Kidney (tissue), 14 donors: Measurements from ENCODE around the gene ENTR1. TPM values are rescaled to one million over a fixed set of nuclear protein-coding genes. Genes with fewer than 3 reads are reported as not detected.

Source experiments
- DNase-seq, 5 donors: peaks; one replicate each; pipeline ENCODE4 v3.0.0-alpha.2; 2013 to 2020
- FAIRE-seq: peaks from 2 replicates; lab custom pipeline; 2012; peaks lifted over from hg19 to GRCh38; lab: Jason Lieb, UNC
- H3K27ac ChIP-seq, 2 donors: one replicate each; pipeline ENCODE4 v1.7.0; 2013; ENCODE audit warnings: low read depth in 2 of 2, low read length in 2 of 2, inconsistent platforms in 1 of 2
- H3K27me3 ChIP-seq: one replicate; pipeline ENCODE4 v1.7.1; 2013; ENCODE audit warnings: low read length, inconsistent platforms; ENCODE audit not compliant: control insufficient read depth, insufficient read depth
- H3K36me3 ChIP-seq, 3 donors: one replicate each; pipeline versions ENCODE4 v1.7.0 to v1.7.1; 2013; ENCODE audit warnings: low read length in 3 of 3, control low read depth in 1 of 3, inconsistent platforms in 1 of 3; ENCODE audit not compliant: insufficient read depth in 3 of 3, control insufficient read depth in 2 of 3
- H3K4me1 ChIP-seq, 3 donors: one replicate each; pipeline versions ENCODE4 v1.7.0 to v1.7.1; 2013; ENCODE audit warnings: low read length in 3 of 3, inconsistent platforms in 1 of 3, low read depth in 1 of 3; ENCODE audit not compliant: control insufficient read depth in 2 of 3, insufficient read depth in 2 of 3
- H3K4me3 ChIP-seq, 3 donors: one replicate each; pipeline versions ENCODE4 v1.7.0 to v1.8.1; 2013; ENCODE audit warnings: low read length in 3 of 3, control low read depth in 1 of 3, inconsistent platforms in 1 of 3
- H3K9ac ChIP-seq, 3 donors: one replicate each; pipeline versions ENCODE4 v1.7.0 to v1.7.1; 2013; ENCODE audit warnings: low read length in 3 of 3, control low read depth in 1 of 3, inconsistent platforms in 1 of 3
- H3K9me3 ChIP-seq, 3 donors: one replicate each; pipeline versions ENCODE4 v1.7.0 to v1.7.1; 2013; ENCODE audit warnings: low read length in 3 of 3, control low read depth in 1 of 3, inconsistent platforms in 1 of 3; ENCODE audit not compliant: control insufficient read depth in 2 of 3, insufficient read depth in 1 of 3
- CTCF ChIP-seq: IDR thresholded peaks from 3 replicates; pipeline ENCODE4 v1.5.1; 2012; ENCODE audit warnings: mild to moderate bottlenecking, moderate library complexity, borderline replicate concordance; ENCODE audit not compliant: insufficient read depth; ENCODE audit errors: extremely low read depth
- intact Hi-C: fragments of 100-400 bp; cut with DNase I; formaldehyde crosslinking; loops from one replicate; pipeline ENCODE4 v1.11.1; 2022
- polyA plus RNA-seq: library from polyadenylated mRNA; stranded (reverse); fragments of 350-450 nt; fragmentation: Illumina TruSeq; extraction: RNeasy Lipid Tissue Mini Kit (QIAGEN cat#74804); gene quantifications from one replicate; pipeline ENCODE4 v1.2.3, GENCODE V29; 2014; ENCODE audit warnings: low read depth, low replicate concordance; ENCODE audit not compliant: insufficient read depth
- total RNA-seq: library from RNA; stranded (reverse); fragmentation: NEBNext Ultra II Directional; extraction: Animal tissue kit (Norgen Biotek cat#: 25700); gene quantifications from one replicate; pipeline ENCODE4 v1.2.1, GENCODE V29; 2021
- donor health status: control.
- donor health status: control.
- donor health status: control.
- donor health status: control.
- donor health status: control.
- donor health status: DM: yes; HTN: yes; CAD: no.
- donor health status: Normal renal cell carcinoma (clear cell type).

ENTR1 gene
- total and polyA plus RNA-seq, 2 donors from 2014 or later: 25.9 to 36.2 TPM

GRCh38 chr9:136396219-136396515 is 14.2 kb downstream of the ENTR1 start:
- H3K4me3 ChIP-seq: no peak overlapping the region
- peaks cover 0 to 30% (median 22%) of the 10 kb centered on the region in 3 donors for H3K36me3 ChIP-seq
- no peak for TF ChIP-seq CTCF
- intact Hi-C loops: no loop called here
- H3K27ac ChIP-seq: no peak overlapping the region
- H3K9ac ChIP-seq: no peak overlapping the region
- DNase-seq (no peak), FAIRE-seq (no peak)
- no peaks in the 10 kb centered on the region for H3K9me3 ChIP-seq
- no peaks in the 10 kb centered on the region for H3K27me3 ChIP-seq
- H3K4me1 ChIP-seq: peaks cover 0 to 14% (median 4%) of the 10 kb centered on the region in 3 donors

GRCh38 chr9:136395345-136396218 is 14.8 kb downstream of the ENTR1 start:
- TF ChIP-seq CTCF: no peak
- Histone ChIP-seq H3K9ac (no peak overlapping the region), H3K27ac (no peak overlapping the region), H3K4me1 (peaks cover 0 to 13% (median 4%) of the 10 kb centered on the region in 3 donors), H3K27me3 (no peaks in the 10 kb centered on the region), H3K9me3 (no peaks in the 10 kb centered on the region), H3K4me3 (no peak overlapping the region), H3K36me3 (peaks cover 0 to 30% (median 22%) of the 10 kb centered on the region in 3 donors)
- intact Hi-C loops: no loop called here
- FAIRE-seq (no peak), DNase-seq (no peak)

GRCh38 chr9:136395020-136395340 is 15.4 kb downstream of the ENTR1 start:
- peaks cover 0 to 30% (median 22%) of the 10 kb centered on the region in 3 donors for H3K36me3 ChIP-seq

More at GRCh38 chr9:136395020-136395340, 15.4 kb downstream of the ENTR1 start:
- Histone ChIP-seq H3K9ac (no peak overlapping the region), H3K4me3 (no peak overlapping the region), H3K9me3 (no peaks in the 10 kb centered on the region), H3K4me1 (peaks cover 0 to 9% (median 4%) of the 10 kb centered on the region in 3 donors), H3K27ac (no peak overlapping the region), H3K27me3 (no peaks in the 10 kb centered on the region)
- no peak for TF ChIP-seq CTCF
- intact Hi-C loops: no loop called here
- FAIRE-seq (no peak), DNase-seq (peak in 1 of 5 donors; percentile 61)
